ENCODE results near the gene SCAP.
"Not testable (repeated sequence)": the region's sequence is repeated elsewhere in the genome, so short reads cannot be mapped to it uniquely, and the experiment has no call there.

SCAP gene

GRCh38 chr3:47479826-47480160, 4.1 kb upstream of the SCAP start:
- DNase-seq: no peak

GRCh38 chr3:47478022-47478421, 2.3 kb upstream of the SCAP start:
- DNase-seq: no peak

DNA sequence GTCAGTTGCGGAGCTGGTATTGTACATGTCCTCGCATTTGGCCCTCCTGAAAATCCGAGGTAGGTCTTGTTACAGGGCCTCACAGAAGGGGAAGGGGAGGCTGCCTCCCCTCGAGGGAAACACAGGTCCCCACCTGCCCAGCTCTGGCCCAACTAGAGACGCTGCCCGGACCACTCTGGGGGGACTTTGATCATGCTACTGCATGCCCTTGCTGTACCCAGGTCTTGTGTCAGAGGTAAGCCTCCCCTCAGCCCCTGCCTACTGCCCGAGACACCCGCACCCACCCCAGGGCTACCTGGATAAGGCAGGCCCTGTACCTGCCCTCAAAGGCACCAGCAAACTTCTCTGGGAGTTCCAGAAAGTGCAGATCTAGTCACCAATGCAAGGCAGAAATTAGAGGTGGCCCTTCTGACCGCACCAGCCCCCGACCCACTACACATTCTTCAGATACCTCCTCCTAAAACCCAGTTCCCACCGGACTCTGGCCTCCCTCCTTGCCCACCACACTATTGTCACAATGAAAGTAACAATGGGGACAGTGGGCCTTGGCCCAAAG, 981 bp upstream of the SCAP start:
- DNase-seq: no peak

DNA sequence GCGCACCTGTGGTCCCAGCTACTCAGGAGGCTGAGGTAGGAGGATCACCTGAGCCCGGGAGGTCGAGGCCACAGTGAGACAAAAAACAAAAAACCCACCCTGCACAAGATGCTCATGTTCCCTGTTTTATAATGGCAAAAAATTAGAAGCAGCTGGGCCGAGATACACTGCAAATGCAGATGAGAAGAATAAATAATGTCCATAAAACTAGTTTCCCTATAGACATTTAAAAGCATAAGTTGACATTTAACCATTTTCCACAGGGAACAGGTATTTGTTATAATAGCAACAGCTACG, 537 bp upstream of the SCAP start:
- DNase-seq: no peak

- DNase-seq: no peak
Observed at GRCh38 chr3:47475029-47475569, 642 bp downstream of the SCAP start.

- no peak for DNase-seq
Observed at GRCh38 chr3:47473391-47473790, 2.4 kb downstream of the SCAP start.

DNA sequence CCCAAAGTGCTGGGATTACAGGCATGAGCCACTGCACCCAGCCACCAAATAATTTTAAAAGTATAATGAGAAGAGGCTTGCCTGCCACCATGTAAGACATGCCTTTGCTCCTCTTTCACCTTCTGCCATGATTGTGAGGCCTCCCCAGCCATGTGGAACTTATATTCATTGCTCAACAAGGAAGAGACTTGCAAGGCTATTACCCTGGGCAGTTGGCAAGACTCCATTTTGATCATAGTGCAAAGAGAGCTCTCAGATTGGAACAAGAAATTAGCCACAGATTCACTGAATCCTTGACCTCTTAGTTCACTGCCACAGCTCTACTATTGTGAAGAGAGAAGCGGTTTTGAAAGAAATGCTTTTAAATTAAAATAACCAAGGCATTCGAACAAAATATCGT, 6.1 kb downstream of the SCAP start:
- DNase-seq: no peak

- DNase-seq: not testable (repeated sequence)
Observed at GRCh38 chr3:47468315-47468714, 7.4 kb downstream of the SCAP start.

- DNase-seq: no peak
Observed at GRCh38 chr3:47464588-47464987, 11.2 kb downstream of the SCAP start.

DNA sequence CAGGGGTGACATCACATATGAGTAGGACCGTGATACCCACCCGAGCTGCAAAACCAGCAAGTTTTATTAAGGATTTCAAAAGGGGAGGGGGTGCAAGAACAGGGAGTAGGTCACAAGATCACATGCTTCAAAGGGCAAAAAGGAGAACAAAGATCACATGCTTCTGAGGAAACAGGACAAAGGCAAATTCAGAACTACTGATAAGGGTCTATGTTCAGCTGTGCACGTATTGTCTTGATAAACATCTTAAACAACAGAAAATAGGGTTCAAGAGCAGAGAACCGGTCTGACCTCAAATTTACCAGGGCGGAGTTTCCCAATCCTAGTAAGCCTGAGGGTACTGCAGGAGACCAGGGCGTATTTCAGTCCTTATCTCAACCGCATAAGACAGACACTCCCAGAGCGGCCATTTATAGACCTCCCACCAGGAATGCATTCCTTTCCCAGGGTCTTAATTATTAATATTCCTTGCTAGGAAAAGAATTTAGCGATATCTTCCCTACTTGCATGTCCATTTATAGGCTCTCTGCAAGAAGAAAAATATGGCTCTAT, 16.1 kb downstream of the SCAP start:
- DNase-seq: not testable (repeated sequence)

DNA sequence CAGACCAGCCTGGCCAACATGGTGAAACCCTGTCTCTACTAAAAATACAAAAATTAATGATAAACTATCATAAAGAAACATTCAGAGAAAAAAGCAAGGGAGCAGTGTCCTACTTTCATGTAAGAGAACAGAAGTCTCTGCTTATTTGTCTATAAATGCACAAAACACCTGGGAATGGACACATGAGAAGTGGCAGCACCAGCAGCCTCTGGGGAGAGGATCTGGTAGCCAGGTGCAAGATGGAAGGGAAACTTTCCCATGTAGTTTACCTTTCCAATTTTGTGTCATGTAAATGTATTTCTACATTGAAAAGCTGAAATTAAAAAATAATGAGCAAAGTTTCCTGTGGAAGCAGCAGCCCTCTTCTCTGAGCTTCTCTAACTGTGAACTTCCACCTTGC, 18.8 kb downstream of the SCAP start:
- no peak for DNase-seq

DNA sequence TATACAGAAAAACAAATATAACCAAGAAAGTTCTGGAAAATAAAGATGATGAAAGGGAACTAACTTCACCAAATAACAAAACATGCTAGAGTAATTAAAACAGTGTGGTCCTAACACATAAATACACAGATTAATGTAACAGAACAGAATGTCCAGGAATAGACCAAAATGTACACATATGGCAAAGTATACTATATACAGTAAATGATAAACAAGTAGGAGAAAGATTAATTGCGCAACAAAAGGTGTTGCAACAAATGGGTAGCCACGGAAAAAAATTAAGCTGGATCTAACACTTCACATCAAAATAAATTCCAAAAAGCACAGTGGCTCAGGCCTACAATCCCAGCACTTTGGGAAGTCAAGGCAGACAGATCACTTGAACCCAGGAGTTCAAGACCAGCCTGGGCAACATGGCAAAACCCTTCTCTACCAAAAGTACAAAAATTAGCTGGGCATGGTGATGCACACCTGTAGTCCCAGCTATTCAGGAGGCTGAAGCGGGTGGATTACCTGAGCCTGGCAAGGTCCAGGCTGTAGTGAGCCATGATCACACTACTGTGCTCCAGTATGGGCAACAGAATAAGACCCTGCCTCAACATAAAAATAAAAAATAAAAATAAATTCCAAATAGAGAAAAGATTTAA, 19.8 kb downstream of the SCAP start:
- DNase-seq: no peak

DNA sequence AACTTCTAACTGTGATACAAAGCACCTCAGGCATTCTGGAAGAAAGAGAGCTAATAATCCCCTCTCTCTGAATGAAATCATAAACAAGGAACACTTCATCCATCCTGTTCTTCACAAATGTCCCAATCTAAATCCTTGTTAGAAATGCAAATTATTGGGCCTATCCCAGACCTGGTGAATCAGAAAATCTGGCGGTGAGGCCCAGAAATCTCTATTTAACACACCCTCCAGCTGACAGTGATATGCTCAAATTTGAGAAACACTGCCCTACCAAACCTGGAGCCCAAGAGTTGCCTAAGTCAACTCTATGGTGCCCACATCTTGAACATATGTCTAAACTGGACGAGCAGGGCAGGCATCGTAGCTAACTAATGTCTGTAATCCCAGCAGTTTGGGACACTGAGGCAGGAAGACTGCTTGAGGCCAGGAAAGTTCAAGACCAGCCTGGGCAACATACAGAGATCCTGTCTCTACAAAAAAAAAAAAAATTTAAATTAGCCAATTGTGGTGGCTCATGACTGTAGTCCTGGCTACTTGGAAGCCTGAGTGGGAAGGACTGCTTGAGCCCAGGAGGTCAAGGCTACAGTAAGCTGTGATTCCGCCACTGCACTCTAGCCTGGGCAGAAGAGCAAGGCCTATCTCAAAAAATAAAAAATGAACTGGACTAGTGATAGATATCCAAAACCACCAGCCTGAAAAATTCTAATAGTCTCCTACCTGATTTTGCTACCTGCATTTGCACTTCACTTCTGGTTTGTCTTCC, 23.1 kb downstream of the SCAP start:
- DNase-seq: no peak

GRCh38 chr3:47444103-47444502, 31.6 kb downstream of the SCAP start:
- DNase-seq: no peak

GRCh38 chr3:47443611-47443995, 32.1 kb downstream of the SCAP start:
- DNase-seq: no peak

- DNase-seq: no peak
Observed at GRCh38 chr3:47441796-47442551, 33.8 kb downstream of the SCAP start.

GRCh38 chr3:47440131-47440530, 35.6 kb downstream of the SCAP start:
- DNase-seq: no peak

GRCh38 chr3:47436180-47436579, 39.6 kb downstream of the SCAP start:
- no peak for DNase-seq

GRCh38 chr3:47434849-47435248, 40.9 kb downstream of the SCAP start:
- DNase-seq: no peak

GRCh38 chr3:47433796-47434195, 41.9 kb downstream of the SCAP start:
- DNase-seq: no peak

DNA sequence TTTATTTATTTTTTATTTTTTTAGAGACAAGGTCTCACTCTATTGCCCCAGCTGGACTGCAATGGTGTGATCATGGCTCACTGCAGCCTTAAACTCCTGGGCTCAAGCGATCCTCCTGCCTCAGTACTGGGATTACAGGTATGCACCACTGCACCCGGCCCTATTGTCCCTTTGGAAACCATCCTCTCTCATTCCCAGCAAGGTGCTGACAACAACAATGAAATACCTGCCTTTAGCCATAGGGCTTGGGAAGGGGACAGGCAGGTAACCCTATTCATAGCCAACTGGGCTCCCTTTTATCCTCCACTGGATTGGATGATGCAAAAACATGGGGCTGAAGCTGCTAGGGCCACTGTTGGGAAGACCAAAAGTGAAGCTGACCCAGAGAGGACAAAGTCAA, 43.1 kb downstream of the SCAP start:
- no peak for DNase-seq

GRCh38 chr3:47431225-47431624, 44.5 kb downstream of the SCAP start:
- no peak for DNase-seq

DNA sequence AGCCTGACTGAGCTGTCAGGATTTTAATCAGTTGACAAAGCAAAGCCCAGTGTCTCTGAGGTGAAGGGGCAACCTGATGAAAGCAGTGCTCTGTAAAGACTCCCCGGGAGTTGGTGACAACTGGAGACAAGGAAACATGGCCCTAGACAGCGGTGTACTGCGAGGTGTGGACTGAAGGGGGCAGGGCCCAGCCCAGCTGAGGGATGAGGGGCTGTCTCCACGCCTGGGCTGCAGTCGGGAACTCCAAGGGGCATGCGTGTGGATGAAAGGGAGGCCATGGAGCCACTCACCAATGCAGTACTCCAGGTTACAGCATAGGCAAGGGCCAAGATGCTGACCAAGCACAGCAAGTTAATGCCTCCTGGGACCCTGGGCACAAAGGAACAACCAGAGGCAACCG, 45.1 kb downstream of the SCAP start:
- no peak for DNase-seq

Data from activated CD4-positive, alpha-beta T cell treated with anti-CD3 and anti-CD28 coated beads, Interleukin-2, amount 50 U/mL, for 1 hour (primary cell).